Measurements from ENCODE around the gene MOB3B.

Gene MOB3B

GRCh38 chr9:27385606-27386322 lies 143.8 kb downstream of the MOB3B start:
- Mint-ChIP-seq H3K36me3 (ENCODE audit: low read depth) (no peaks in the 10 kb centered on the region), H3K27me3 (no peaks in the 10 kb centered on the region), H3K4me1 (peaks cover 5% of the 10 kb centered on the region), H3K27ac (no peak overlapping the region), H3K4me3 (no peak overlapping the region), H3K9me3 (no peaks in the 10 kb centered on the region)
- no peak for DNase-seq
- ATAC-seq = no peak

- Mint-ChIP-seq H3K4me3 (no peak overlapping the region), H3K27ac (no peak overlapping the region), H3K36me3 (ENCODE audit: low read depth) (no peaks in the 10 kb centered on the region), H3K27me3 (no peaks in the 10 kb centered on the region), H3K9me3 (no peaks in the 10 kb centered on the region), H3K4me1 (peaks cover 11% of the 10 kb centered on the region)
- ATAC-seq (no peak), DNase-seq (no peak)
Observed at GRCh38 chr9:27384262-27385014, 145.2 kb downstream of the MOB3B start.

DNA sequence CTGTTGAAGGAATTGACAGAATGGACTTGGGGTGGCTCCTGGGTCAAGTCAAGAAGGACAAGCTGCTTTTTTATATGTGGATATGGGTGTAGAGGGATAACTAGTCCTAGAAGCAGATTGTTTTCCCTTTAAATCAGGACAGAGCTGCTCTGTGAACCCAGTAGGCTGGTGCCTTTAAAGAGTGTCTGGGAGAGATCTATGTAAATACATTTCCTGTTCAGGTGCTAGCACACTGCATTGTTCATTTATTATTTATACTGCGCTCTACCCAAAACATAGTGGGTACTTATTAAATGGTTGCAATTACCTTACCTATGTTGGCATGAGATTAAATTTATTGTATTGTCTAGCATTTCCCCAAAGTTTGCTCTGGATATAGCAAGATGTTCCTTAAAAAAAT lies 146.1 kb downstream of the MOB3B start:
- H3K9me3 Mint-ChIP-seq = no peaks in the 10 kb centered on the region
- peaks cover 19% of the 10 kb centered on the region for H3K4me1 Mint-ChIP-seq
- H3K27me3 Mint-ChIP-seq = no peaks in the 10 kb centered on the region
- H3K4me3 Mint-ChIP-seq = no peak overlapping the region
- no peak overlapping the region for H3K27ac Mint-ChIP-seq
- DNase-seq = no peak
- no peaks in the 10 kb centered on the region for H3K36me3 Mint-ChIP-seq (ENCODE audit: low read depth)
- no peak for ATAC-seq

DNA sequence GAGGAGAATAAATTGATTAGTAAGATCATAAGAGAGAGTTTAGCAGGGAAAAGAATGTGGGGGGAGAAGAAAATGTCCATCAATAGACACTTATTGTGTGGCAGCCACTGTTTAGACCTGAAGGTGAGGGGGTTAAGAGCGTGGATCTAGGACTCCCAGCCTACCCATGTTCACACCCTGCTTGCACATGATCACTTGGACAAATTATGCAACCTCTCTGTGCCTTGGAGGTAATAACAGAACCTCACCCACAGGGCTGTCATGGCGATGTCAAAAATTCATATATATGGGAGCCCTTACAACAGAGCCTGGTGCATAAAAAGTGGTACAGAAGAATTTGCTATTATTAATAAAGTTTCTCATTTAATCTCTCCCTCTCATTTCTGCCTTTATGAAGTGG lies 146.6 kb downstream of the MOB3B start:
- H3K27me3 Mint-ChIP-seq = no peaks in the 10 kb centered on the region
- no peaks in the 10 kb centered on the region for H3K36me3 Mint-ChIP-seq (ENCODE audit: low read depth)
- no peaks in the 10 kb centered on the region for H3K9me3 Mint-ChIP-seq
- no peak for ATAC-seq
- H3K4me1 Mint-ChIP-seq = peaks cover 24% of the 10 kb centered on the region
- no peak overlapping the region for H3K27ac Mint-ChIP-seq
- no peak overlapping the region for H3K4me3 Mint-ChIP-seq
- DNase-seq = no peak

- no peaks in the 10 kb centered on the region for H3K36me3 Mint-ChIP-seq (ENCODE audit: low read depth)
- DNase-seq (no peak), ATAC-seq (no peak)
- H3K27ac Mint-ChIP-seq = no peak overlapping the region
- H3K9me3 Mint-ChIP-seq = no peaks in the 10 kb centered on the region
- no peaks in the 10 kb centered on the region for H3K27me3 Mint-ChIP-seq
- H3K4me1 Mint-ChIP-seq = peaks cover 27% of the 10 kb centered on the region
- H3K4me3 Mint-ChIP-seq = no peak overlapping the region
Observed at GRCh38 chr9:27382308-27382707, 147.3 kb downstream of the MOB3B start.

DNA sequence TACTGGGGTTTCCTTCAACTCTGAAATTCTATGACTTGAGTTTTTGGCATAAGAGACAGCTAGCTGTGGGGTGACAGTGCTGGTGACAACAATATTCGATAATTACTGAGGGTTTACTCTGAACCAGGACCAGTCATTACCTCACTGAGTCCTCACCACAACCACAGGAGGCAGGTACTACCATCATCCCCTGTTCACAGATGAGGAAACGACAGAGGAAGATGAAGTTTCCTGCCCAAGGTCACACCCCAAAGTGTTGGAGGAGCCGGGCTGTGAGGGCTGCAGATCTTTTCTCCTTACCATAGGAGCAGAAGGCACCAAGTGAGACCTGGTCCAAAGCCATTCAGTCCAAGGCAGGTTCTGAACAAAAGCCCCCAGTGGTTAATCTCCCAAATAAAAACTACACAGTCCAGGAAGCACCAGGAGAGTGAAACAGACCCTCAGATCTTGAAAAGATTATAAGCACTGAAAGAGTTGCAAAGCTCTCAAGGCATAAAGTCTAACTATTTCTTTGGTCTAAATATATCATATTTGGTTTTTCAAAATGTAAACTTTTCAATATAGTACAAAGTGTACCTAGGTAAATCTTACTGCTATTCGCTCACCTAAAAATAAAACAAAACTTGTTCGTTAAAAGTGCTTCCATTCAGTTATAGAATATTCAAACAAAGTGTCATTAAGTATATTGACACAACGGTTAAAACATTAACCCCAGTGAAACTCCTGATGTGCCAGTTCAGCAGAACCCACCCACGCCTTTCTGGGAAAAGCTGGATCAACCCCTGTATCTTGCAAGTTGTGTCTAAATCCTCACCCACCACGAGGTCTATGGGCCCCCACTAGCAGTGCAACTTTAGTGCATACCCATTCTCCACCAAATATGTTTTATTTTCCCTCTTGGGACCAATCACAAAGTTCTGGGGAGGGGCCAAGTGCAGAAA lies 150.0 kb downstream of the MOB3B start:
- Mint-ChIP-seq H3K4me3 (no peak overlapping the region), H3K9me3 (no peaks in the 10 kb centered on the region), H3K4me1 (peaks cover 32% of the 10 kb centered on the region), H3K27me3 (no peaks in the 10 kb centered on the region), H3K36me3 (ENCODE audit: low read depth) (no peaks in the 10 kb centered on the region), H3K27ac (no peak overlapping the region)
- peak; percentile 65 for ATAC-seq
- DNase-seq = no peak

- no peaks in the 10 kb centered on the region for H3K27me3 Mint-ChIP-seq
- H3K36me3 Mint-ChIP-seq (ENCODE audit: low read depth) = no peaks in the 10 kb centered on the region
- peak overlapping the region; percentile 12 for H3K27ac Mint-ChIP-seq
- H3K4me3 Mint-ChIP-seq = no peak overlapping the region
- DNase-seq = no peak
- ATAC-seq = peak; percentile 30
- no peaks in the 10 kb centered on the region for H3K9me3 Mint-ChIP-seq
- H3K4me1 Mint-ChIP-seq = peaks cover 32% of the 10 kb centered on the region
Observed at GRCh38 chr9:27377811-27378456, 151.7 kb downstream of the MOB3B start.

- no peaks in the 10 kb centered on the region for H3K9me3 Mint-ChIP-seq
- no peak overlapping the region for H3K4me3 Mint-ChIP-seq
- no peaks in the 10 kb centered on the region for H3K36me3 Mint-ChIP-seq (ENCODE audit: low read depth)
- ATAC-seq = no peak
- H3K4me1 Mint-ChIP-seq = peaks cover 30% of the 10 kb centered on the region
- H3K27ac Mint-ChIP-seq = no peak overlapping the region
- DNase-seq = no peak
- H3K27me3 Mint-ChIP-seq = no peaks in the 10 kb centered on the region
Observed at GRCh38 chr9:27377147-27377807, 152.3 kb downstream of the MOB3B start.

DNA sequence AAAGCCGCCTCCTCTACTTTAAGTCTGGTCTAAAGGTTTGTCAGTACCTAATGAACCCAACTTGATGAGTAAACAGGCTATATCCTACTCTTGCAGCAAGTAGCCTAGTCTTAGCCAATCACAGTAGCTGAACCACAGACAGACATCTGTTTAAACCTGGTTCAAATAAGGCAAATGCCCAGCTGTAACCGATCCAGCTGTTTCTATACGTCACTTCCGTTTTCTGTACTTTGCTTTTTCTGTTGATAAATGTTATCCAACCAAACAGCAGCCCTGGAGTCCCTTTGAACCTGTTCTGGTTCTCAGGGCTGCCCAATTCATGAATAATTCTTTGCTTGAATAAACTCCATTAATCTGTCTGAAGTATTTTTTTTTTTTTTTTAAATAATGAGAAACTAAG lies 155.8 kb downstream of the MOB3B start:
- no peak overlapping the region for H3K27ac Mint-ChIP-seq
- ATAC-seq = no peak
- no peaks in the 10 kb centered on the region for H3K36me3 Mint-ChIP-seq (ENCODE audit: low read depth)
- H3K9me3 Mint-ChIP-seq = no peaks in the 10 kb centered on the region
- no peaks in the 10 kb centered on the region for H3K27me3 Mint-ChIP-seq
- H3K4me3 Mint-ChIP-seq = no peak overlapping the region
- H3K4me1 Mint-ChIP-seq = peaks cover 23% of the 10 kb centered on the region
- no peak for DNase-seq

GRCh38 chr9:27372615-27373014 lies 157.0 kb downstream of the MOB3B start:
- no peaks in the 10 kb centered on the region for H3K36me3 Mint-ChIP-seq (ENCODE audit: low read depth)
- H3K27ac Mint-ChIP-seq = no peak overlapping the region
- DNase-seq = no peak
- no peaks in the 10 kb centered on the region for H3K9me3 Mint-ChIP-seq
- H3K4me1 Mint-ChIP-seq = peaks cover 22% of the 10 kb centered on the region
- ATAC-seq = no peak
- H3K27me3 Mint-ChIP-seq = peaks cover 4% of the 10 kb centered on the region
- H3K4me3 Mint-ChIP-seq = no peak overlapping the region

DNA sequence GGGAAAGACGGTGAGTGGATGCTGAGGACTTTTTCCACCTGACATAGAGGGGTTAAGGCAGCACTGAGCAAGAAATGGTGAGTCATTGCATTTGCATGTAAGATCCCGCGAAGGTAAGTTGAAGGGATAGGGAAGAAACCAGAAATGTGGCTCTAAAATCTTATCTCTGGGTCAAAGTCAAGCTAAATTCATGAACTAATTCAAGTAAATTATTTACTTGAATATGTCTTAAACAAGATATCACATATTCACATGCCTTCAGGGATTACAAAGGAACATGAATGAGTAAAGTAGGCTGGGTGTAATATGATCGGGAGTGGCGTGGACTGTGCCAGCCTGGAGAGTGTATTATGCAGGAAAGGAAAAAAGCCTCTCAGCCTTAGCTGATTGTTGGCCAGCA lies 158.2 kb downstream of the MOB3B start:
- no peaks in the 10 kb centered on the region for H3K9me3 Mint-ChIP-seq
- DNase-seq (no peak), ATAC-seq (no peak)
- H3K27ac Mint-ChIP-seq = no peak overlapping the region
- peaks cover 4% of the 10 kb centered on the region for H3K27me3 Mint-ChIP-seq
- H3K36me3 Mint-ChIP-seq (ENCODE audit: low read depth) = no peaks in the 10 kb centered on the region
- H3K4me1 Mint-ChIP-seq = peaks cover 31% of the 10 kb centered on the region
- no peak overlapping the region for H3K4me3 Mint-ChIP-seq

DNA sequence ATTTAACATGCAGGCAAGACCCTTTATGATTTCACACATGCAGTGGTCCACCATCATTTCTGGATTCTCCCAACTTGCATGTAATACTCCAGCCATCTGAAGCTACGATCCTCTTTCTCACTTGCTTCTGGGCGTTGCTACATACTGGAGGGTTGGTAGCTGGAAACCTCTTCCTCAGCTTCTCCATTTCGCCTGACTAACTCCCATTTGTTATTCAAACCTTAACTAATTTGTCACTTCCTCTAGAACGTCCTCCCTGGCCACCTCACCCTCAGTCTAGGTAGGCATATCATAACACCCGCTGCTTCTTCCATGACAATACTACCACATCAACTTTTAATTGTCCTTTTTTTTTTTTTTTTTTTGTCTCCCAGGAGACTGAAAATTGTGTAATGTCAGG lies 160.0 kb downstream of the MOB3B start:
- no peaks in the 10 kb centered on the region for H3K9me3 Mint-ChIP-seq
- no peaks in the 10 kb centered on the region for H3K36me3 Mint-ChIP-seq (ENCODE audit: low read depth)
- no peak overlapping the region for H3K27ac Mint-ChIP-seq
- peaks cover 44% of the 10 kb centered on the region for H3K4me1 Mint-ChIP-seq
- H3K27me3 Mint-ChIP-seq = peaks cover 4% of the 10 kb centered on the region
- no peak overlapping the region for H3K4me3 Mint-ChIP-seq
- ATAC-seq = no peak
- DNase-seq = no peak

GRCh38 chr9:27368316-27368985 lies 161.2 kb downstream of the MOB3B start:
- ATAC-seq = no peak
- peaks cover 44% of the 10 kb centered on the region for H3K4me1 Mint-ChIP-seq
- H3K4me3 Mint-ChIP-seq = no peak overlapping the region
- no peak overlapping the region for H3K27ac Mint-ChIP-seq
- DNase-seq = no peak
- H3K36me3 Mint-ChIP-seq (ENCODE audit: low read depth) = no peaks in the 10 kb centered on the region
- no peaks in the 10 kb centered on the region for H3K9me3 Mint-ChIP-seq
- H3K27me3 Mint-ChIP-seq = peaks cover 4% of the 10 kb centered on the region
